LoVo (cell line): ENCODE measurements around the gene TCEANC.
A peak's percentile ranks its signal among the peaks of the same experiment; 100 is the strongest.
"Not testable (repeated sequence)": the region's sequence is repeated elsewhere in the genome, so short reads cannot be mapped to it uniquely, and the experiment has no call there.

Experiments used
- DNase-seq: peaks from one replicate; pipeline ENCODE4 v3.0.0-alpha.2; 2016; ENCODE audit warnings: low spot score

TCEANC gene, protein sequence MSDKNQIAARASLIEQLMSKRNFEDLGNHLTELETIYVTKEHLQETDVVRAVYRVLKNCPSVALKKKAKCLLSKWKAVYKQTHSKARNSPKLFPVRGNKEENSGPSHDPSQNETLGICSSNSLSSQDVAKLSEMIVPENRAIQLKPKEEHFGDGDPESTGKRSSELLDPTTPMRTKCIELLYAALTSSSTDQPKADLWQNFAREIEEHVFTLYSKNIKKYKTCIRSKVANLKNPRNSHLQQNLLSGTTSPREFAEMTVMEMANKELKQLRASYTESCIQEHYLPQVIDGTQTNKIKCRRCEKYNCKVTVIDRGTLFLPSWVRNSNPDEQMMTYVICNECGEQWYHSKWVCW

DNA sequence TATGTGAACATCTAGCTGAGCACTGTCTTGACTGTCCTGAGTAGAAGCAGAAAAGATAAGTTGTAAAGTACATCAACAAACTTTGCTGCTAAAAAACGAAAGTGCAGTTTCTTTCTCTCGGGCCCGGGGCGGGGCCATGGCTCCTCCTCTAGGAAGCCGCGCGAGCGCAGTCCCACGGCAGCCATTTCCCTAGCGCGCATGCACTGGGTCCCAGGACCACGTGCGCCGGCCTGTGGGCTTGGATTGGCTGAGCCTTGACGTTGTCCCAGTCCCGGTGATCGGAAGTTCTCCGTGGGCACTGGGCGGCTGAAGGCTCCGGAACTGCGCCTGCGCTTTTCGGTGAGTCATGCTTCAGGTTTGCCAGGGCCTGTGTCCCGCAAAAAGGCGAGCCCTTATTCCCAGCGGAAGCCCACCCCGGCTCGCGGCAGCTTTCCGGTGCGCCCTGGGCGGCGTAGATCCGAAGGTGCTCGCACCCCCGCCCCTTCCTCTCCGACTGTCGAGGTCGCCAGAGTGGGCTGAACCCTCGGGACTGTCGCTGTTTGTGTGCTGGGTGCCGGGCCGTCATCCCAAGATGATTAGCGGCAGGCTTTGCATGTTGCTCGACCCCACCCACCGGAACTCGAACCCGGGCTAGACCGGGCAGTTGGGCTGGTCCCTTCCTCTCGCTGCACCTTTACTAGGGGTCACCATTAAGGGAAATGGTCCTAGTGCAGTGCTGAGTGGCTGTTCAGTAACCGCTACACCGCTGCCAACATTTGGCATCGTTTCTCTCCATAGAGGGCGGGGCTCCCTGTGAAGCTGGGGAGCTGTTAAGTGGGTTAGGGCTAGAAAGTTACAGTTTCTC is at the start of gene TCEANC:
Gene TCEANC, plus strand, starts transcription at position 292 of the 844 bp plus-strand sequence. CDS start 9,368 bp downstream, outside the sequence.
- DNase-seq = peak; percentile 87

DNA sequence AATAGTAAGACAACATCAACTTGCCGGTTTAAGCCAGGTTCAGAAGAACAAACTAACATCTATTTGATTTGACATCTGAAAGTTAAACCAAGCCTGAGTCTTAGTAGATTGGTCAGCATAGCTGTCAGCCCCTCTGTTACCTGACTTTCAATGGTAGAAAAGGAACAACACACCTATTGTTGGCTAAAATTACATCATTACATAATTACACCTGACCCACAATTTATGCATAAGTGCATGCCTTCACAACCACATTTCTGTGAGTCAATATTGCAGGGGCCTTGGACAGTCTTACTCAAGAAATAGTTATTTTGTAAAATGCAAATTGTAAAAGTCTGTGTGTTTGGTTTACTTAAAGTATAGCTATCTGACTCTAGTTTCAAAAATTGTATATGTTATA is 47.3 kb upstream of the TCEANC start:
- DNase-seq = no peak

DNA sequence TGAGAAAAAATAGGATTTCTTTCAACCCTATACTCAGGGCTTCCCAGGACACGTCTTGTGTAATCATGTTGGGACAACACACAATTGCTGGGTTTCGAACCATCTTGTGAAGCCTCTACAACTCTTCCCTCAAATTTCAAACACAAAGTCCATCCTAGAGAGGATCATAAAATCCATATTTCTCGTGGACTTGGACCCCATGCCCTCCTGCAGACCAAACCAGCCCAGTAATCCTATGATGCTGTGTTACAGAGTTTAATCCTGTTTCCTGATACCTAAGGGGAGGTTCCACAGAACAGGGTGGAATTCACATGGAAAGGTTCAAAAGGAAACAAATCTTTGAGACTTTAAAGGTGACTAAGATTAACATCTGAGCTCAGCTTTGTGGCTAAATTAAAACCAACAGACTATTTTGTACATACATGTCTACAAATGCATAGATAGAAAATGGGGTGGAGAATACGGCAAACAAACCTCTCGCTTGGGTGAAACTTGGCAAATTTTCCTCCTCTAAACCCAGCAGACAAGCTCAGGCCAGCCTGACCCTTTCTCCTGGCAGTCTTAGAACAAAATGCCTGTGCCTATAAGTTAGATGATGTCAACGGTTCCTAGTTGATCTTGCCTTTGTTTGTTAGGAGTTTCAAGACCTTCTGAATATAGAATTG is 45.5 kb upstream of the TCEANC start:
- DNase-seq = no peak

DNA sequence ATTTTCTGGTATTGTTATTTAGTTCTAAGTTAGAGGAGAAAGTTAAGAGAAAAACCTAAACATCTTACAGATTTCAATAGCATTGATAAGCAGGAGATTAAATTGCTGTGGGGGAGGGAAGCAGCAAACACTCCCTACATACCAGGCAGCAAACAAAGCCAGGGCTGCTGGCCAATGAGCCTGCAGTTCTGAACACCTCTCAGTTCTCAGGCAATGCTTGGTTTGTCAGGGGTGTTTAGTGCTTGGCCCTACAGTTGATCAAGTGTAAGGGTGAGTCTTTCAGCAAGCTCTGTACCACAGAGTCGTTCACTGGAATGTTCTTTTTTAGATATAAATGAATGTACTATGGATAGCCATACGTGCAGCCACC is 45.0 kb upstream of the TCEANC start:
- DNase-seq = no peak

DNA sequence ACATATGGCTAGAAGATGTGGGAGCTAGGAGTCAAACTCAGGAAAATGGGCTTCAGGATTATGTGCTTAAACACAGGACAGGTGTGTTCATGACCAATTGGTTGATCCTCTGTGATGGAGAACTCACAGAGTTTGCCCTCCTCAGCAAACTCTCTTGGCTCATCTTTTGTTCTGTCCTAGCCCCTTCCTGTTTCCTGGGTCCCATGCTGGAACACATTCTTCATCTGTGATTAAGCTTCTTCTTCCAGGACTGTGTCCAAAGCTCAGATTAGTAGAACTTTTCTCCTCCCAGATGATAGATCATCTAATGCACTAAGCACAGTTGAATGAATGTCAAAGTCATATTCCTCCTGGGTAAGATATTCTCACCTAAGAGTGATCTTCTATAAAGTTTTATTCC is 38.8 kb upstream of the TCEANC start:
- DNase-seq = no peak

DNA sequence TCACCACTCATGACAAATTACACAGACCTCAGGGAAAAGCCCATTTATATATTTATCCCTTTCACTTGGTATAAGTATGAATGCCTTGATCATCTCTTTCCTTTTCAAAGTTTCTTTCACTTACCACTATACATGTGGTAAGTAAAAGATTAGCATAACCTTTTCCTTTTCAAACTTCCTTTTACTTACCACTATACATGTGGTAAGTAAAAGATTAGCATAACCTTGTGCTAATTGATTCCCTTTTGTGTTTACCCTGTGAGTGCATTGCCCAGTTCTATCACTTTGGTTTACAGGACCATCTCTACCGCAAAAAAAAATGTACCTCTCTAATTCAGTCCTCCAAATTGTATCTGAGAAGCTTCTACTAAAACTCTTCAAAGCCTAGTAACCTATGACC is 32.7 kb upstream of the TCEANC start:
- no peak for DNase-seq

DNA sequence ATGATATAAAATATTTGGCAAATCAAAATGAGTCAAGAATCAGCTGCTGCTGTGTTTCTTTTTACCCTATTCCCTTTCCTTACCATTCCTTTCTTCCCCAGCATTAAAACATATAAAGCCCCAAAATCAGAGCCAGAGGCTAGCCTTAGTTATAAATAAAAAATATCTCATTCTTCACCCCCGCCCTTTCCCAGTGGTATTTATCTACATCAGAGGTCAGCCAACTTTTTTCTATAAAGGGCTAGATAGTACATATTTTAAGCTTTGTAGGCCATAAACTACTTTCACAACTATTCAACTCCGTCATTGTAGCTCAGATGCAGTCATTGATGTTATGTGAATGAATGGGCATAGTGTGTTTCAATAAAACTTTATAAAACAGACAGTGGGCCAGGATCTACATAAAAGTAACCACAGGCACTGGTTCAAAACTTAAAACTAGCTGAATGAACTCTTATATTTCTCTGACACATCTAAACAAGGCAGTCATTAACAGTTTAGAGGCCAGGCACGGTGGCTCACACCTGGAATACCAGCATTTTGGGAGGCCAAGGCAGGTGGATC is 30.5 kb upstream of the TCEANC start:
- no peak for DNase-seq

DNA sequence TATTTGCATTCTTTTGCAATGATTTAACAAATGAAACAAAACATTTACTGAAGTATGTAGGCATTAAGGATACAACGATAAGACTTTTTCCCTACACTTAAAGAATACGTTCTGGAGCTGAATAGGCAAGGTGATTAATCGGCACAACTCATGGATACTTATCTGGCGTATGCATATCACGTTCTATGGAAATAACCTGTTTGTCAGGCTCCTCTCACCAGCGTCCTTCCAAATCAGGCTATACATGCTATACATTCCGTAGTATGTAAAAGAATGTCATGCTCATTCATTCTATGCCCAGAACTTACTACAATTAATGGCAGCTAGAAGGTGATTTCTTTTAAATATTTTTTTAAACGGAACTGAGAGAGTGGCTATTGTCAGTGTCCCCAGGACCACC is 25.6 kb upstream of the TCEANC start:
- DNase-seq = no peak

DNA sequence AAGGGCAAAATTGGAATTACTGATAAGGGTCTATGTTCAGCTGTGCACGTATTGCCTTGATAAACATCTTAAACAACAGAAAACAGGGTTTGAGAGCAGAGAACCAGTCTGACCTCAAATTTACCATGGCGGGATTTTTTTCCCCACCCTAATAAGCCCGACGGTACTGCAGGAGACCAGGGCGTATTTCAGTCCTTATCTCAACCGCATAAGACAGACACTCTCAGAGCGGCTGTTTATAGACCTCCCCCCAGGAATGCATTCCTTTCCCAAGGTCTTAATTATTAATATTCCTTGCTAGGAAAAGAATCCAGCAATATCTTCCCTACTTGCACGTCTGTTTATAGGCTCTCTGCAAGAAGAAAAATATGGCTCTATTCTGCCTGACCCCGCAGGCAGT is 15.7 kb upstream of the TCEANC start:
- not testable (repeated sequence) for DNase-seq

DNA sequence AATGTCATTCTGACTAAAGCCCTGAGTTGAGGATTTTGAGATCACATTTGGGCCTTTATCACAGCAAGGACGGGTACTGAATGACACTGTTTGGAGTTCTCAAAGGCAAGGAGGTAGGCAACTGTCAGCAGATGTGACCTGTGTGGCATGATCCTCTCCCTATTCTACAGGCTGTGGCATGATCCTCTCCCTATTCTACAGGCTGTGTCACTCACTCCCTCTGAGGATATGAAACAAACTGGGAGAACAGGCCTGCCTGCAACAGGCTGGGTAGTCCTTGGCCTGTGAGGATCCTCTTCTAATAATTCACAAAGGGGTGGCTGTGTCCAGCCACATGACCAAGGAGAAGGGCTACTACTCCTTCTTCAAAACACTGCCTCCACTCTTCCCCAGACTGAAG is 14.9 kb upstream of the TCEANC start:
- DNase-seq = no peak

DNA sequence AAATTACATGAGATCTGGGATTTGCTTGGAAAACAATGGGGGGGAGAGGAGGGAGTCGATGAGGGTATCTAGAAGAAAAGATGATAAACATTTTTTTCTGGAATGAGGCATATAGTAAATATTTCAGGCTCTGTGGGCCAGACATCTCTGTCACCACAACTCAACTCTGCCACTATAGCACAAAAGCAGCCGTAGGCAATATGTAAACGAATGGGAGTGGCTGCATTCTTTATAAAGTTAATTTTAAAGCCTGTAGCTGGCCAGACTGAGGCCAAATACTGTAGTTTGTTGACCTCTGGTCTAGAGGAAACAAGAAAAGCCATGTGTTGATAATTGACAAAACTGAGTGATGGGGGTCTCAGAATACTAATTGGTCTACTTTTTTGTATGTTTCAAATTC is 14.1 kb upstream of the TCEANC start:
- DNase-seq = no peak

DNA sequence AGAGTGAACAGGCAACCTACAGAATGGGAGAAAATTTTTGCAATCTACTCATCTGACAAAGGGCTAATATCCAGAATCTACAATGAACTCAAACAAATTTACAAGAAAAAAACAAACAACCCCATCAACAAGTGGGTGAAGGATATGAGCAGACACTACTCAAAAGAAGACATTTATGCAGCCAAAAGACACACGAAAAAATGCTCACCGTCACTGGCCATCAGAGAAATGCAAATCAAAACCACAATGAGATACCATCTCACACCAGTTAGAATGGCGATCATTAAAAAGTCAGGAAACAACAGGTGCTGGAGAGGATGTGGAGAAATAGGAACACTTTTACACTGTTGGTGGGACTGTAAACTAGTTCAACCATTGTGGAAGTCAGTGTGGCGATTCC is 11.3 kb upstream of the TCEANC start:
- not testable (repeated sequence) for DNase-seq

DNA sequence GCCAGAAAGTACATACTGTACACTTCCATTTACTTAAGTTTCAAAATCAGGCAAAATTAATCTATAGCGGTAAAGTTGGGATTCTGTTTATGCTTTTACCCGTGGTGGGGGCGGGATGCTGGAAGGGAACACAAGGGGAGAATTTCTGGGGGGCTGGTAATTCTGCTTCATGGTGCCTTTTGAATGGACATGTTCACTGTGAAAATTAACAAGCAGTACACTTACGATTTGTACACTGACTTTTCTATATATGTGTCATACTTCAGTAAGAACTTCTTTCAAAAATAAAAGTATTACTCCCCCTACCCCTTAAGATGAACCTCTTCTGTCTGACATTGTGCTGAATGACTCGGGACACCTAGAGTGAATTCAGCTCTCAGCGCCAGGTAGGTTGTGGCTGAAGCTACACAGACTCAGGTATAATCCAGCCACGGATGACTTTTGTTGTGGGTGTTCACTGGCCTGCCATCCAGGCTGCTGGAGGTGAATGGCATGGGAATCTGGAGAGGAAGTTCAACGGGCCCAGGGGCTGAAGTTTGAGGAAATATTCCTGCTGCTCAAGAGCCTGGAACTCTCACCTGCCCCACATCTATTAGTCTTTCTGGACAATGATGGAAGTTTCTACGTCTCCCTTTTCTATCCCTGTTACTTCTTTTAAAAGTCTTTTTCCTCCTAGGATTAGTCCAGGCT is 7.3 kb upstream of the TCEANC start:
- DNase-seq = no peak

DNA sequence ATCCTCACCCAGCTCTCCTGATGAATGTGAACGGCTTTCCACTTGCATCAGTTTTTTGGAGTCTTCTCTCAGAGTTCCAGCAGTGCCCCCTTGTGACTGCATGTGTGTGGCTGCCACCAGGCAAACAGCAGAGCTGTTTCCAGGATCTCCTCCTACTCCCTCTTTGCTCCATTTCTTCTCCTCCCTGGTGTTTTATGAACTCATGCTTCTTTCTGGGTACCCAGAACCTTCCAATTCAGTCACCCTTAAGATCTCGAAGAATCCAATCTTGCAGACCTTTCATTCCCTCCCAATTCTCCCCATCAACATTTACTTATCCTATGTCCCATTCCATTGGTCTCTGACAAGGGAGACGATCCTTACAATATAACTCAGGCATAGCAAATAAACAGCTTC is 6.8 kb upstream of the TCEANC start:
- DNase-seq = peak; percentile 42

DNA sequence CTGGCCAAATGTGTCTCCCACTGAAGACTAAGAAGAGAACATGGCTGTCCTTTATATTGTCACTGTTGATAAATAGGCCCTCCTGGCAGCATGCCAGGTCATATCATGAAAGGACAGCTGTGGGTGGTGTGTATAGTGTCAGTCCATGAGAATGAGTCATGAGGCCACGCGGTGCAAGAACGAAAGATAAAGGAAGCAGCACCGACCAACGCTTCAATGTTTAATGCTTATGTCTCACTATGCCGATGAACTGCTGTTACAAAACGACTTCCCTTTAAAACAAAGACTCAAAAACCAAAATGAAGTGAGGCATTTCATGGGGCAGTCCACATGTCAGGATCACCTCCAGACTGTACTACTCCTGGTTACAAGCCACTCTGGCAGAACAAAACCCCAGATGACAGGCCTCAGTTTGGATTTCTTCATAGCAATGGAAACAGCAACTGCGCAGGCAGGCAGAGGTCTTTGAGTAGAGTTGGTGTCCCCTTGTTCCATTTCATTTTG is 5.2 kb upstream of the TCEANC start:
- peak; percentile 74 for DNase-seq

DNA sequence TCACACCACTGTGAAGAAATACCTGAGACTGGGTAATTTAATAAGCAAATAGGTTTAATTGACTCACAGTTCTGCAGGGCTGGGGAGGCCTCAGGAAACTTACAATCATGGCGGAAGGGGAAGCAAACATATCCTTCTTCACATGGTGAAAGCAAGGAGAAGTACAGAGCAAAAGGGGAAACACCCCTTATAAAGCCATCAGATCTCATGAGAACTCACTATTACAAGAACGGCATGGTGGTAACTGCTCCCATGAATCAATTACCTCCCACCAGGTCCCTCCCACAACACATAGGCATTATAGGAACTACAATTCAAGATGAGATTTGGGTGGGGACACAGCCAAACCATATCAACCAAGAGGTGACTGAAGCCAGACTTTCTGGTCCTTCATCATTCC is 4.6 kb upstream of the TCEANC start:
- DNase-seq = not testable (repeated sequence)

DNA sequence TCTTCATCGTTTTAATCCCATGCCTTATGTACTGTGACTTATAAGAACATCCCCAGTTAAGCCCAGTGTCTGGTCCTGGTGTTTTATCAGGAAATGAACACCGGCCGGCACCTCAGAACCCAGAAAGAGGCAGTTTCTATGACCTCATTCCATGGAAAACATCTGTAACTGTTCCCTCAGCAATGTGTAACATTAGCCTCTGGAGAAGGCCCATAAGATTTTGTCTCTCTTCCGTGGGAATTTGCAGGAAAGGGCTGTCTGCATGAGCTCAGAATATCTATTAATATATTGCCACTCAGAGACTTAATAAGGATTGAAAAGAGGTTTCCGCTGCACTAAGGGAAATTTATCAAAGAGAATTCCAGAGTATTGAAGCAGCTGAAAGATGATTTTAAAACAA is 3.1 kb upstream of the TCEANC start:
- no peak for DNase-seq

DNA sequence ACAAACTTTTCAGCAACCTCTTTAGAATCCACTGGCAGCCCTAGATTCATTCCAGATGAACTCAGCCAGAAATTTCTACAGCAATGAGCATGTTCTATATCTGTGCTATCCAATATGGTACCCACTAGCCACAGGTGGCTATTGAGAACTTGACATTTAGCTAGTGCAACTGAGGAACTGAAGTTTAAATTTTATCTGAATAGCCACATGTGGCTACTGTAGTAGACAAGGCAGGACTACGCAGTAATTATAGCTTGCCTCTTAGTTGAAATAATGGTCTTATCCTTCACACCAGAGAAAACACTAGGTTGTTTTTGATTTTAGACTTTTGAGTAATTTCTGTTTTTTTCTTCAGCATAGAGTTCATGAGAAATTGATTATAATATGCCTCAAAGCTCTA is 2.6 kb upstream of the TCEANC start:
- no peak for DNase-seq

DNA sequence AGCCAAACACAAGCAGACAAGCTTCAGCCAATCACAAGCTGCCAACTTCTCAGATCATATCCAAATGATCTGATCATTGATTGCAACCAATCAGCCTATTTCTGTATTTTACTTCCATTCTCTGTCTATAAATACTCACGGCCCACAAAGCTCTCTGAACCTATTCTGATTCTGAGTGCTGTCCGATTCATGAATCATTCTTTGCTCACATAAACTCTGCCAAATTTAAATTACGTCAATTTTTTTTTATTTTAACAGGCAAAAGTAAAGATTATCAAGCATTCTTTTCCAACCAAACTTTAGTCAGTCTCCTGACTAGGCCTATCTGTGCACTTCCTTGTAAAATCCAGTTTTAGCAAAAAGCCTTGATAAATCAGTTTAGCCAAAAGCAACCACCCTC is 1.8 kb upstream of the TCEANC start:
- DNase-seq = no peak

DNA sequence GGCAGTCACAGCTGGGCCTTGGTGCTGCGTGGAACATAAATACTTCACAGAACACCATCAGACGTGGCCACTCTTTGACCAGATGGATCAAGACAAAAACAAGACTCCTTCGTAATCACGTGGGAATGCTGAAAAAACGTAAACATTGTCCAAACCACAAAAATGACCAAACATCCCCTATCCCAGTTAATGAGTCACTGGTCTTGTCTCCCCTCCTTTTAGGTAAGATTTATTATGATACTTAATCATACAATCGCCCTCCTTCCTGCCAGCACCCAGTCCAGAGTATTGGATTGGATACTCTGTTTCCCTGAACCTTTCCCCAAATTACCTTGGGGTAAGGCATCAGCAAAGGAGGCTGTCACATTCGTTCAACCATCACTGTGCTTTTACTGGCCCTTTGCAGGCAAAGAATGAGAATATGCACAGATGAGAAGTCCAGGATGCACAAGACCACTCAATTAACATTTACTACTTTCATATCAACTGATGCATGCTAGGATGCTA is 601 bp upstream of the TCEANC start:
- DNase-seq = peak; percentile 39

DNA sequence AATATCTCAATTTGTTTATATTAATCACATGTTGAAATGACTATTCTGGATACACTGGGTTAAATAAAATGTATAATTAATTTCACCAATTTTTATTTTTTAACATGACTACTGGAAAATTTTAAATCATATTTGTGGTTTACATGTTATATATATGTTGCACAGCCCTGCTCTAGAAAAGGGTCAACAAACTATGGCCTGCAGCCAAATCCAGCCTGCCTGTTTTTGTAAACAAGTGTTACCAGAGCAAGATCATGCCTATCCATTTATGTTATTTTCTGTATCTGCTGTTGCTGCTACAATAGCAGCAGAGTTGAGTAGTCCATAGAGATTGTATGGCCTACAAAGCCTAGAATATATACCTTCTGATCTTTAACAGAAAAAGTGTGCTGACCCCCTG is 1.2 kb downstream of the TCEANC start:
- DNase-seq = no peak

DNA sequence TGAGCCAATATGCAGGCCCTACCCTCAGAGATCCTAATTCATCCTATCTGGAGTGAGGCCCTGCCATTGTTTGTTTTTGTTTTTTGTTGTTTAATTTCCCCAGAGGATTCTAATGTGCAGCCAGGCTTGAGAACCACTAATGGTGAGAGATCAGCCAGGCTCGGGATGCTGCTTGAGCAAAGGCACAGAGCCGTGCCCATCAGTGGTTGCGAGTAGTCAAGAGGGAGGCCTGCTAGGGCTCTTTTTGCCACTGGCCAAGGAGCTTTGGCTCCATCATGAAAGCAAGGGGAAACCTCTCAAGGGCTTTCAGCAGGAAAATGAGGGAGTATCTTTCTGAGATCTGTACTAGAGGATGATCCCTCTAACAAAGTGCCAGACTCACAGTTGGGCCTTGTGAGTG is 2.7 kb downstream of the TCEANC start:
- DNase-seq = no peak
